Measurements from ENCODE around the gene KRT2. TPM values are rescaled to one million over a fixed set of nuclear protein-coding genes. Genes with fewer than 3 reads are reported as not detected.

Gene KRT2
- total RNA-seq, 3 donors from 2014 or later: 0.12 TPM; not detected in 2

GRCh38 chr12:52697058-52697582 is 45.1 kb upstream of the KRT2 start:
- intact Hi-C loops (cut with DNase I, micrococcal nuclease): no loop called here
- no peak for TF ChIP-seq CTCF (IDR thresholded peaks at IDR 0.05)
- Histone ChIP-seq H3K9me3 (no peaks in the 10 kb centered on the region), H3K4me3 (no peak overlapping the region), H3K36me3 (ENCODE audit: low read depth) (no peaks in the 10 kb centered on the region), H3K4me1 (ENCODE audit: low read depth) (no peaks in the 10 kb centered on the region)
- DNase-seq (no peak), ATAC-seq (no peak)

DNA sequence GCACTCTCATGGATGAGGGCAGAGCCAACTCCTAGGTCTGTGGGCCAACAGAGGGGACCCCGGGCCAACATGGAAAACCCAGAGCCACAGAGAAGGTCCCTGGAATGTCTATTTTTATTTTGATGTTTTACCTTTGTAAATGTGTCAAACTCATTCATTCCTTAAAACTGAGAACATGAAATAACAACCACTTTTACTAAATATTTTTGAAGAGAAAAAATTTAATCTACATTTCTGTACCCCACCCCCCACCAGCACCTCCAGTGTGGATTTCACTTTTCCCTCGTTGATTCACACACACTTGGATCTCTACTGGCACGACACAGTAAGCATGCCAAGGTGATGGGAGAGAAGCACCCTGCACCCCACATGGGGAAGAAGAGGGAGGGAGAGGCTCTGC is 44.6 kb upstream of the KRT2 start:
- Histone ChIP-seq H3K36me3 (ENCODE audit: low read depth) (no peaks in the 10 kb centered on the region), H3K4me1 (ENCODE audit: low read depth) (no peaks in the 10 kb centered on the region), H3K9me3 (no peaks in the 10 kb centered on the region), H3K4me3 (no peak overlapping the region)
- intact Hi-C loops (cut with DNase I, micrococcal nuclease): no loop called here
- ATAC-seq: no peak
- DNase-seq: no peak
- TF ChIP-seq CTCF (IDR thresholded peaks at IDR 0.05): no peak

DNA sequence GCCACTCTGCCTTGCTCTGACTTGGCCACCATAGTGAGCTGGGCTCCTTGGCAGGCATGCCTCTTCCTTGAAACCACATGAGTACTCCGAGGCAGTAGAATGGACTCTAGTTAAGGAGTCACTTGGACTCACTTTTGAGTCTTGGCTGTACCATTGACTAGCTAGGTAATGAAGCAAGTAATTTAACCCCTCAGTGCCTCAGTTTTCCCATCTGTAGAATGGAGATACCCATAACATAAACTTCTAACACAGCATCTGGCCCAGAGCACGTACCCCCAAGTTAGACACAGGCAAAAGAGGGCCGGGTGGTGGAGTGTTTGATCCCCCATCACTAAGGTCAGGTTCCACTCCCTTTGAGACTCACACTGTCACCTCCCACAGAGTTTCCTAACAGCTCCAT is 43.0 kb upstream of the KRT2 start:
- no peak for ATAC-seq
- Histone ChIP-seq H3K9me3 (no peaks in the 10 kb centered on the region), H3K4me1 (ENCODE audit: low read depth) (no peaks in the 10 kb centered on the region), H3K36me3 (ENCODE audit: low read depth) (no peaks in the 10 kb centered on the region), H3K4me3 (no peak overlapping the region)
- no peak for DNase-seq
- intact Hi-C loops (cut with DNase I, micrococcal nuclease): no loop called here
- TF ChIP-seq CTCF (IDR thresholded peaks at IDR 0.05): no peak

GRCh38 chr12:52694151-52694550 is 42.1 kb upstream of the KRT2 start:
- no peak for DNase-seq
- intact Hi-C loops (cut with DNase I, micrococcal nuclease): no loop called here
- ATAC-seq: no peak
- no peaks in the 10 kb centered on the region for H3K4me1 ChIP-seq (ENCODE audit: low read depth)
- no peaks in the 10 kb centered on the region for H3K36me3 ChIP-seq (ENCODE audit: low read depth)
- H3K4me3 ChIP-seq: no peak overlapping the region
- H3K9me3 ChIP-seq: no peaks in the 10 kb centered on the region
- no peak for TF ChIP-seq CTCF (IDR thresholded peaks at IDR 0.05)

DNA sequence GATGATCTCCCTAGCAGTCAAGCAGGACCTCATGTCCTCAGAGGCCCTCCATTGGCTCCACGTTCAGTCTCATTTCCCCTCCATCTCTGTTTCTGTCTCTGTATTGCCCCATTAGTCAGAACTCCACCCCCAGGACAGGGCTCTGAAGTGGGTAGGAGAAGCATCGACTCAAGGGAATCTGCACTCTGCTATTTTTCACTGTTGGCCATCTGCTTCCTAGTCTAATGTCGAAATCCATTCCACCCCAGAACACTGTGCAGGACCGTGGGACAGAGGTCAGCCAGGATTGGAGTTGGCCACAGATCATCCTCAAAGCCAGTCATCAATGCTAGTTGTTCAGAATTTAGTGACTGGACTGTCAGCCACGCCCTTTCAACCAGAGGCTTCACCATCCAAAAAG is 41.2 kb upstream of the KRT2 start:
- Histone ChIP-seq H3K4me3 (no peak overlapping the region), H3K4me1 (ENCODE audit: low read depth) (no peaks in the 10 kb centered on the region), H3K9me3 (no peaks in the 10 kb centered on the region), H3K36me3 (ENCODE audit: low read depth) (no peaks in the 10 kb centered on the region)
- intact Hi-C loops (cut with DNase I, micrococcal nuclease): no loop called here
- TF ChIP-seq CTCF (IDR thresholded peaks at IDR 0.05): no peak
- DNase-seq (no peak), ATAC-seq (no peak)

DNA sequence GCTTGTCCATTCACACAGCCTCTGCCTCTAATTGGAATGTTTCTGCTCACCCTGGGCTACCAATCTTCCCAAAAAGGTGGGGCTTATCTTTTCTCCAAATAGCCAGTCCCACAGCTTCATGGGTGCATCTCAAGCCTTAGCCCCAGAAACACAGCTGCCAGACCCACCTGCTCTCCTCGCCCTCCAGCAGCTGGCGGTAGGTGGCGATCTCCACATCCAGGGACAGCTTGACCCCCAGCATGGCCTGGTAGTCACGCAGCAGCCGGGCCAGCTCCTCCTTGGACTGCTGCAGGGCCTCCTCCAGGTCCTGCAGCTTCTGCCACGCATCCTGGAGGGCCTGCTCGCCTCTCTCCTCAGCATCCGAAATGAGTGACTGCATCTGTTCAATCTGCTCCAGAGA is 40.2 kb upstream of the KRT2 start:
- TF ChIP-seq CTCF (IDR thresholded peaks at IDR 0.05): no peak
- ATAC-seq (no peak), DNase-seq (no peak)
- intact Hi-C loops (cut with DNase I, micrococcal nuclease): no loop called here
- no peaks in the 10 kb centered on the region for H3K4me1 ChIP-seq (ENCODE audit: low read depth)
- H3K4me3 ChIP-seq: no peak overlapping the region
- H3K9me3 ChIP-seq: no peaks in the 10 kb centered on the region
- H3K36me3 ChIP-seq (ENCODE audit: low read depth): no peaks in the 10 kb centered on the region

All from mucosa of descending colon (tissue), 3 donors.